Subcutaneous adipose tissue (tissue), 4 donors: Measurements from ENCODE around the gene DNAAF9. TPM values are rescaled to one million over a fixed set of nuclear protein-coding genes. Genes with fewer than 3 reads are reported as not detected.

Experiments used
- total RNA-seq, 4 donors: library from RNA; depleted of rRNA; stranded (reverse); fragments of >200 nt; gene quantifications; one replicate each; pipeline ENCODE4 v1.1.0, GENCODE V29; 2016
- TF ChIP-seq, protein P1 (sequence below): fragments of 450-650 bp; IDR thresholded peaks from one replicate; pipeline ENCODE4 v1.5.1; 2016; ENCODE audit warnings: low read depth, mild to moderate bottlenecking, control low read depth, antibody characterized with exemption, moderate library complexity

The DNAAF9 gene
- total RNA-seq, 4 donors from 2014 or later, result 26.6 to 39.4 (median 33.3) TPM

DNA sequence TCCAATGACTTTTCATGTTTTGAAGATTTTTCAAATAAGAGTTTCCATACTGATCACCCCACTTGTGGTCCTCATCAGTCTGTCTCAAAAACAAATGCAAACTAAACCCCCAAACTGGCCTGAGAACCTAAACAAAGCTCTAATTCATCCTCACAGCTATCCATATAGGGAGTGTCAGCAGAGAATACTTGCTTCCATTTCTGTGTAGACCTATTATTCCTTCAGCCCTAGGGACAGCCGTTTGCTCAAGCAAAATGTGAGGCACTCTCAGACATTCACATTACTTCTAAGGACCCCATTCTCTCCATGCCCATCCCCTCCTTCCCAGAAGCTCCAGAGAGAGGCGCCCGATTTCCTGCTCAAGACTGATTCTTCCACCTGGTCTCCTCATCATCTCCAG is 24.6 kb downstream of the DNAAF9 start:
- TF ChIP-seq, protein P1, sequence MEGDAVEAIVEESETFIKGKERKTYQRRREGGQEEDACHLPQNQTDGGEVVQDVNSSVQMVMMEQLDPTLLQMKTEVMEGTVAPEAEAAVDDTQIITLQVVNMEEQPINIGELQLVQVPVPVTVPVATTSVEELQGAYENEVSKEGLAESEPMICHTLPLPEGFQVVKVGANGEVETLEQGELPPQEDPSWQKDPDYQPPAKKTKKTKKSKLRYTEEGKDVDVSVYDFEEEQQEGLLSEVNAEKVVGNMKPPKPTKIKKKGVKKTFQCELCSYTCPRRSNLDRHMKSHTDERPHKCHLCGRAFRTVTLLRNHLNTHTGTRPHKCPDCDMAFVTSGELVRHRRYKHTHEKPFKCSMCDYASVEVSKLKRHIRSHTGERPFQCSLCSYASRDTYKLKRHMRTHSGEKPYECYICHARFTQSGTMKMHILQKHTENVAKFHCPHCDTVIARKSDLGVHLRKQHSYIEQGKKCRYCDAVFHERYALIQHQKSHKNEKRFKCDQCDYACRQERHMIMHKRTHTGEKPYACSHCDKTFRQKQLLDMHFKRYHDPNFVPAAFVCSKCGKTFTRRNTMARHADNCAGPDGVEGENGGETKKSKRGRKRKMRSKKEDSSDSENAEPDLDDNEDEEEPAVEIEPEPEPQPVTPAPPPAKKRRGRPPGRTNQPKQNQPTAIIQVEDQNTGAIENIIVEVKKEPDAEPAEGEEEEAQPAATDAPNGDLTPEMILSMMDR, result no peak

GRCh38 chr20:3380228-3381070 is 27.0 kb downstream of the DNAAF9 start:
- TF ChIP-seq, protein P1, result no peak

DNA sequence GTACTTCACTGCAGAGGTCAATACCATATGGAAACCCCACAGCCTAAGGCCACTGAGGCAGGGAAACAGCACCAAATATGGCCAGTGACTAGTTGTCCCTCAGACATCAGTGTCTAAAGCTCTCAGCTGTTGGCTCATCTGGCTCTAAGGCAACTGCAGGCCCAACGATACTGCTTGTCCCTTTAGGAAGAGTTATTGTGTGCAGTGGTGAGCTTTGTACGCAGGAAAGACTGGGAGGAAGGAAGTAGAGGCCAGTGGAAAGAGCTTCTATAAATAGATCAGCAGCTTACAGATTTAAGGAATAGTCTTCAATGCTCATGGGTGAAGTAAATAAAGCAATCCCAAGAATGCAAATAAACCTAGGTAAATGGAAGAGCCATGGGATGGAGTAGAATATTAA is 29.3 kb downstream of the DNAAF9 start:
- TF ChIP-seq, protein P1, result no peak

DNA sequence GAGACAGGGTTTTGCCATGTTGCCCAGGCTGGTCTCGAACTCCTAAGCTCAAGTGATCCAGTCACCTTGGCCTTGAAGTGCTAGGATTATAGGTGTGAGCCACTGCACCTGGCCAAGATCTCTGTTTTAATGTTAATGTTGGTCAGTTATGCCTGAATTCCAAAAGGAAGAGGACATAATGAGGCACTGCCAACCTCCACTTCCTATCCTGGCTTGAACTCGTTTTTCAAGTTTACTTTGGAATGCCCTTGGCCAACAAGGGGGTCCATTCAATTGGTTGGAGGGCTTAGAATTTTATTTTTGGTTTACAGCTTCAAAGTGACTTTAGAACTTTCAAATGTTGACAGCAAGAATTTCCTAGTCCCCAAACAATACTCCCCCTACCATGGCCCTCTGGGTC is 29.8 kb downstream of the DNAAF9 start:
- TF ChIP-seq, protein P1, result no peak

DNA sequence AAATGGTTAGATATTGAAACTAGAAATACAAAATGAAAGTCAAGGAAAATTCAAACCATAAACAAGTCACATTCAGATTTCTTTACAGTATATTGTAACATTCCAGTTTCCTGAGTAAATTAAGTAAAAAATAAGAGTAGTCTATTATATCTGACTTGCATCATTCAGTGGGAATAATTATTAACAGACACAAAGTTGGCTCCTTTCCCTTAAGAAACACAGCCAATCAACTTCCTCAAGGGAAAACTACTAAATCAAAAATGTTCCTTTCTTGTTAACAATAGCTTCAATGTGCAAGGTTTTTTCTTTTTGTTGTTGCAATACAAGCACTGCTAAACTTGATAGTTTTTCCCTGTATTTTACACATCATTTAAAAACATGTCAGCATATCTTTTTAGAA is 33.2 kb downstream of the DNAAF9 start:
- TF ChIP-seq, protein P1, result no peak

- TF ChIP-seq, protein P1, result no peak
Measured at GRCh38 chr20:3371754-3372153, 35.7 kb downstream of the DNAAF9 start.

DNA sequence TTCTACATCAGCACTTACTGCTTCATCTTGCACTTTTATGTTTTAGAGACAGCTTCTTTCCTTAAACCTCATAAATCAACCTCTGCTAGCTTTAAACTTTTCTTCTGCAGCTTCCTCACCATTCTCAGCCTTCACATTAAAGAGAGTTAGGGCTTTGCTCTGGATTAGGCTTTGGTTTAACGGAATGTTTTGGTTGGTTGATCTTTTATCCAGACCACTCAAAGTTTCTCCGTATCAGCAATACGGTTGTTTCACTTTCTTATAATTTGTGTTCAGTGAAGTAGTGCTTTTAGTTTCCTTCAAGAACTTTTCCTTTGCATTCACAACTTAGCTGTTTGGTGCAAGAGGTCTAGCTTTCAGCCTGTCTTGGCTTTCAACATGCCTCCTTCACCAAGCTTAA is 40.4 kb downstream of the DNAAF9 start:
- TF ChIP-seq, protein P1, result no peak
